A673 (cell line): ENCODE measurements around the gene STK32A. TPM values are rescaled to one million over a fixed set of nuclear protein-coding genes. Genes with fewer than 3 reads are reported as not detected.

Source experiments
- BruUV-seq: library from RNA; stranded (reverse); fragments of 400-500 nt; replicated peaks from 2 replicates; lab custom pipeline; 2021; lab: Mats Ljungman, UMichigan
- CTCF ChIA-PET: fragments of 300-600 bp; sonication (Branson Sonifier 250); formaldehyde crosslinking; loops from one replicate; lab custom pipeline; 2022; ENCODE audit warnings: antibody characterized with exemption; lab: Charles Lee
- POLR2A ChIA-PET: fragments of 300-600 bp; sonication (Branson Sonifier 250); formaldehyde crosslinking; loops from one replicate; lab custom pipeline; 2022; ENCODE audit warnings: antibody characterized with exemption; ENCODE audit not compliant: low non-redundant PET; lab: Charles Lee
- DNase-seq: peaks from one replicate; pipeline ENCODE4 v3.0.0-alpha.2; 2015; ENCODE audit warnings: low spot score
- H3K27ac ChIP-seq: fragments of 200-600 bp; sonication (generic); 2 replicates; pipeline ENCODE4 v1.5.1; 2016; ENCODE audit warnings: mixed run types, low read depth, mild to moderate bottlenecking, mixed read lengths, antibody characterized with exemption, low read length; ENCODE audit not compliant: poor library complexity, severe bottlenecking
- H3K27me3 ChIP-seq: fragments of 200-600 bp; sonication (generic); replicated peaks from 2 replicates; pipeline ENCODE4 v1.6.1; 2017; ENCODE audit warnings: mixed run types, low read depth, mild to moderate bottlenecking, mixed read lengths, antibody characterized with exemption, low read length; ENCODE audit not compliant: insufficient read depth, poor library complexity
- H3K36me3 ChIP-seq: fragments of 200-600 bp; sonication (generic); 2 replicates; pipeline ENCODE4 v1.6.1; 2016; ENCODE audit warnings: mixed run types, mild to moderate bottlenecking, mixed read lengths, antibody characterized with exemption, low read length; ENCODE audit not compliant: insufficient read depth, poor library complexity, severe bottlenecking
- H3K4me1 ChIP-seq: fragments of 200-600 bp; sonication (generic); 2 replicates; pipeline ENCODE4 v1.6.1; 2017; ENCODE audit warnings: mixed run types, mild to moderate bottlenecking, mixed read lengths, antibody characterized with exemption, low read length; ENCODE audit not compliant: insufficient read depth, poor library complexity, severe bottlenecking
- H3K4me3 ChIP-seq: fragments of 200-600 bp; sonication (generic); 2 replicates; pipeline ENCODE4 v1.5.1; 2016; ENCODE audit warnings: low read depth, mixed run types, mild to moderate bottlenecking, mixed read lengths, low read length; ENCODE audit not compliant: poor library complexity, severe bottlenecking
- H3K9me3 ChIP-seq: fragments of 200-600 bp; sonication (generic); 2 replicates; pipeline ENCODE4 v1.6.1; 2016; ENCODE audit warnings: mixed run types, low read depth, mild to moderate bottlenecking, mixed read lengths, antibody characterized with exemption, low read length; ENCODE audit not compliant: poor library complexity, severe bottlenecking
- EZH2 ChIP-seq: fragments of 200-600 bp; sonication (generic); IDR thresholded peaks from 2 replicates; pipeline ENCODE4 v1.6.1; 2017; ENCODE audit warnings: borderline replicate concordance, low read depth, mild to moderate bottlenecking, mixed read lengths, antibody characterized with exemption, low read length; ENCODE audit not compliant: poor library complexity, severe bottlenecking
- intact Hi-C: fragments of 100-400 bp; cut with micrococcal nuclease; formaldehyde crosslinking; loops from one replicate; pipeline ENCODE4 v1.10.0; 2022; ENCODE audit not compliant: unreplicated experiment
- total RNA-seq: library from RNA; stranded (reverse); gene quantifications from 2 replicates; pipeline ENCODE4 v1.2.3, GENCODE V29; 2021
- TF ChIP-seq, protein P1 (sequence below): fragments of 300-800, 200-600 bp; sonication (generic); conservative IDR thresholded peaks from 2 replicates; pipeline ENCODE4 v1.5.1; 2017; ENCODE audit warnings: low read depth, mild to moderate bottlenecking, antibody characterized with exemption, low read length, moderate library complexity, mixed read lengths

STK32A gene
- total RNA-seq, 1 experiment from 2014 or later, result not detected

DNA sequence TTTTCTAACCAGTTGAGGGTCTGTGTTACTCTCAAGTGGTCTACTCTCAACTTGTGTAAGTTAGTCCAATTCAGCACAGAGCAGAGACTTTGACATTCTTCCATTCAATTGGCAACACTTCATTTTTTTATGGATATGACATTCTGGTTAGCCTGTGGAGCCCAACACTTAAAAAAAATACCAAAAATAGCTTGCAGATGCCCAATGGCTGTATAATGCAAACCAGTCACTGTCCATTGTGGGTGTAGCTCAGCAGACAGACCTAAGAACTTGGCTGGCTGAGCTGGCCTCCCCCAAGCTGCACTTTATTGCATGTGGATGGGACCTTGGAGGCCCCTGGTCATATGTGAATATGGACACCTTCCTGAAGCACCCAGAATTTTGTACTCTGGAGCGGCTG lies 171.8 kb downstream of the STK32A start:
- POLR2A ChIA-PET, result no interaction called here
- Histone ChIP-seq H3K4me1 (no peaks in the 10 kb centered on the region), H3K27me3 (no peaks in the 10 kb centered on the region), H3K27ac (no peak overlapping the region), H3K9me3 (no peaks in the 10 kb centered on the region), H3K4me3 (no peak overlapping the region), H3K36me3 (no peaks in the 10 kb centered on the region)
- intact Hi-C loops, result no loop called here
- CTCF ChIA-PET, result no interaction called here
- no peak for TF ChIP-seq EZH2
- TF ChIP-seq, protein P1, sequence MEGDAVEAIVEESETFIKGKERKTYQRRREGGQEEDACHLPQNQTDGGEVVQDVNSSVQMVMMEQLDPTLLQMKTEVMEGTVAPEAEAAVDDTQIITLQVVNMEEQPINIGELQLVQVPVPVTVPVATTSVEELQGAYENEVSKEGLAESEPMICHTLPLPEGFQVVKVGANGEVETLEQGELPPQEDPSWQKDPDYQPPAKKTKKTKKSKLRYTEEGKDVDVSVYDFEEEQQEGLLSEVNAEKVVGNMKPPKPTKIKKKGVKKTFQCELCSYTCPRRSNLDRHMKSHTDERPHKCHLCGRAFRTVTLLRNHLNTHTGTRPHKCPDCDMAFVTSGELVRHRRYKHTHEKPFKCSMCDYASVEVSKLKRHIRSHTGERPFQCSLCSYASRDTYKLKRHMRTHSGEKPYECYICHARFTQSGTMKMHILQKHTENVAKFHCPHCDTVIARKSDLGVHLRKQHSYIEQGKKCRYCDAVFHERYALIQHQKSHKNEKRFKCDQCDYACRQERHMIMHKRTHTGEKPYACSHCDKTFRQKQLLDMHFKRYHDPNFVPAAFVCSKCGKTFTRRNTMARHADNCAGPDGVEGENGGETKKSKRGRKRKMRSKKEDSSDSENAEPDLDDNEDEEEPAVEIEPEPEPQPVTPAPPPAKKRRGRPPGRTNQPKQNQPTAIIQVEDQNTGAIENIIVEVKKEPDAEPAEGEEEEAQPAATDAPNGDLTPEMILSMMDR, result no peak
- DNase-seq, result no peak
- no TSS peak for BruUV-seq

DNA sequence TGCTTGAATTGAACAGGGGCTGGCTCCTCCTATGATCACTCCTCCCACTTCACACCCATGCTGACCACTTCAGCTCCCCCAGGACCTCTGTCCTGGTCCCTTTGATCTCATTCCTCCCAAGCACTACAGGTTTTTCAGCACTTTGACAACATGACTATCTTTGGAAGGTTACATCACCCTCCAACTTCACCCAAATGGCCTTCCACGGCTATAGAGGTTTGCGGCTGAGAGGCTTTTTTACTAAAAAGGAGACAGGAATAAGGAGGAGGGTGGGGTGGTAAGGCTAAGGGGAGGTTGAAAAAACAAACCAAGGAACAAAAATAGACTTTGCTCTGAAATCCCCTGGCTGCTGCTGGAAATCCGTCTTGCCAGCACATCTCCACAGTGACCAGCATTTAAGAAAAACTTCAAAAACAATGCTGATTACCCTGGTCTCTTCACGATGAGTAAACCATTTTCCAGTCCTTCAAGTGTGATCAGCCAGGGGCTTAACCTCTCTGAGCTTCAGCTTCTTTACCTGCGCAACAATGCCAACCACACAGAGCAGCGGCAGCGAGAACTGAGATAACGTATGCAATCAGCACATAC lies 172.4 kb downstream of the STK32A start:
- Histone ChIP-seq H3K27me3 (no peaks in the 10 kb centered on the region), H3K9me3 (no peaks in the 10 kb centered on the region), H3K36me3 (no peaks in the 10 kb centered on the region), H3K4me3 (no peak overlapping the region), H3K4me1 (no peaks in the 10 kb centered on the region), H3K27ac (no peak overlapping the region)
- BruUV-seq, result no TSS peak
- TF ChIP-seq, protein P1, result no peak
- TF ChIP-seq EZH2, result no peak
- ChIA-PET POLR2A (no interaction called here), CTCF (no interaction called here)
- no peak for DNase-seq
- intact Hi-C loops, result no loop called here

DNA sequence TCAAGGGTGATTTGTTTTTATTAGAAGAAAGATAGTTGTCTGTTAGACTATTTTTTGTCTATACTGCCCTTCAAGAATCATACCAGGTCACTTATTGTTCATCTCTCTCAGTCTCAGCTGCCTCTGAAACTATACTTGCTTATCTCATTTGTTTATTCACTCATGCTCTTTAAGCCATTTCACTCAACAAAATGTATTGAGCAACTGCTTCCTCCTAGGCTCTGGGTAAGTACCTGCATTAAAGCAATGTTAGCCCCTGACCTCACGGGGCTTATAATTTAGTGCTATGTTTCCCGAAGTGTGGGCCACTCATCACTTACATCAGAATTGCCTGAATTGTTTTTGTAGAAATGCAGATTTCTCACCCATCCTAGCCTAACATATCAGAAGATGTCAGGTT lies 174.2 kb downstream of the STK32A start:
- Histone ChIP-seq H3K4me3 (no peak overlapping the region), H3K27me3 (no peaks in the 10 kb centered on the region), H3K9me3 (no peaks in the 10 kb centered on the region), H3K4me1 (no peaks in the 10 kb centered on the region), H3K27ac (no peak overlapping the region), H3K36me3 (no peaks in the 10 kb centered on the region)
- intact Hi-C loops, result no loop called here
- ChIA-PET POLR2A (no interaction called here), CTCF (no interaction called here)
- no peak for TF ChIP-seq EZH2
- TF ChIP-seq, protein P1, result no peak
- DNase-seq, result no peak
- BruUV-seq, result no TSS peak
